ENCODE measurements around the gene B3GLCT.

Gene B3GLCT

GRCh38 chr13:31356991-31357390 lies 157.2 kb downstream of the B3GLCT start:
- DNase-seq: no peak

GRCh38 chr13:31357581-31357980 lies 157.8 kb downstream of the B3GLCT start:
- DNase-seq: no peak

GRCh38 chr13:31361673-31362072 lies 161.9 kb downstream of the B3GLCT start:
- no peak for DNase-seq

- DNase-seq: no peak
These were observed 165.9 kb downstream of the B3GLCT start for GRCh38 chr13:31365630-31366029.

GRCh38 chr13:31367410-31367809 lies 167.6 kb downstream of the B3GLCT start:
- DNase-seq: no peak

- DNase-seq: no peak
These were observed 169.4 kb downstream of the B3GLCT start for GRCh38 chr13:31369213-31369612.

GRCh38 chr13:31372454-31372853 lies 172.7 kb downstream of the B3GLCT start:
- DNase-seq: no peak

GRCh38 chr13:31374682-31375081 lies 174.9 kb downstream of the B3GLCT start:
- no peak for DNase-seq

- no peak for DNase-seq
These were observed 178.2 kb downstream of the B3GLCT start for GRCh38 chr13:31377946-31378345.

- DNase-seq: no peak
These were observed 180.9 kb downstream of the B3GLCT start for GRCh38 chr13:31380715-31381114.
